Measurements from ENCODE around the gene GGA1. TPM values are rescaled to one million over a fixed set of nuclear protein-coding genes. Genes with fewer than 3 reads are reported as not detected.

Gene GGA1
- total and polyA plus RNA-seq, 10 of the 15 experiments (the other 5 are each of a cell fraction or from before 2014, with no cell fraction given): 1.4 to 79.4 (median 44.4) TPM

DNA sequence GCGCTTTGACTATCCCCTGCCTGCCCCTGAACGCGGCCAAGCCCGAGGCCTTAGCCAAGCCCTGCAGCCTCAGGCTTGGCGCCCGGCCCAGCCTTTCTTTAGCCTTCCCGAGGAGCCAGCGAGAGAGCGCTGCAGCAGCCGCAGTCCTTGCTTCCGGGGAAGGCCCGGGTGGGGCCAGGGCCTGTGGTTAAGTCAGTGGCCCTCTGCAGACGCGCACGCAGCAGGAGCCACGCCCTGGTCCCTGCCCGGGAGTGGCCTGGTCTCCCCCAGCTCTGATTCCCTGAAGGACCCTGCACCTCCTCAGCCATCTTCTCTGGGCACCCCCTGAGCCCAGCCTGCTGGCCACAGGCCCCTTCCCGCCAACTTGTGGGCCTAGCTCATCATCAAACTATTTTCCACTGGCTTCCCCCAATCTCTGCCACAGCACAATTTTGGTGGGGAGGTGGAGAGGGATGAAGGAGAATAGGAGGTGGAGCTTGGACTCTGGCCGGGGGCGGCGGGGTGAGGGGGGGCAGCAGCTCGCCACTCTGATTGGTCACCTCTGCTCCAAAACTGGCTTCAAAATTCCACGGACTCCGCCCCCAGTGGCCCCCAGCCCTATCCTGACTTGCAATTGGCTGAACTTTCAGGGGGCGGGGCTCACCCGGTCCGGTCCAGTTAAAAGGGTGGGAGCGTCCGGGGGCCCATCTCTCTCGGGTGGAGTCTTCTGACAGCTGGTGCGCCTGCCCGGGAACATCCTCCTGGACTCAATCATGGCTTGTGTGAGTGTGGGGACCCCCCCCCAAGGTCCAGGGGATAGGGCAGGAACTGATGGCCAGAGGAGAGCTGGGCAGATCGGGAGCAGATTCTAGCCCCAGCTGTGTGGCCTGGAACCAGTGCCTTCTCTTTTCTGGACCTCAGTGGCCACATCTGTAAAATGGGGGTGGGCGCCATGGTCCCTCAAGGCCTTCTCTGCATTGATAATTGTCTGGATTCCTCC, 66.6 kb downstream of the GGA1 start, which contains the start of gene LGALS1 (continued):
- TF ChIP-seq, protein P1, sequence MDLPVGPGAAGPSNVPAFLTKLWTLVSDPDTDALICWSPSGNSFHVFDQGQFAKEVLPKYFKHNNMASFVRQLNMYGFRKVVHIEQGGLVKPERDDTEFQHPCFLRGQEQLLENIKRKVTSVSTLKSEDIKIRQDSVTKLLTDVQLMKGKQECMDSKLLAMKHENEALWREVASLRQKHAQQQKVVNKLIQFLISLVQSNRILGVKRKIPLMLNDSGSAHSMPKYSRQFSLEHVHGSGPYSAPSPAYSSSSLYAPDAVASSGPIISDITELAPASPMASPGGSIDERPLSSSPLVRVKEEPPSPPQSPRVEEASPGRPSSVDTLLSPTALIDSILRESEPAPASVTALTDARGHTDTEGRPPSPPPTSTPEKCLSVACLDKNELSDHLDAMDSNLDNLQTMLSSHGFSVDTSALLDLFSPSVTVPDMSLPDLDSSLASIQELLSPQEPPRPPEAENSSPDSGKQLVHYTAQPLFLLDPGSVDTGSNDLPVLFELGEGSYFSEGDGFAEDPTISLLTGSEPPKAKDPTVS (IDR thresholded peaks at IDR 0.05; ENCODE audit: low read depth, low read length): no peak
- TF ChIP-seq E2F8 (IDR thresholded peaks at IDR 0.05; ENCODE audit: low read depth, partially characterized antibody) (no peak), HDAC2 (IDR thresholded peaks at IDR 0.05) (no peak), PAX5 (IDR thresholded peaks at IDR 0.05; ENCODE audit: borderline replicate concordance, low read depth, low read length) (no peak; the same call in 1 of the 2 replicates), SMC3 (IDR thresholded peaks at IDR 0.05; ENCODE audit: borderline replicate concordance, low read length) (0 out of 2 replicates have a peak, but pooled peaks have one; percentile 2), PKNOX1 (IDR thresholded peaks at IDR 0.05) (no peak), PML (IDR thresholded peaks at IDR 0.05; ENCODE audit: low read length) (peak; percentile 44; the same call in 1 of the 2 replicates), RB1 (IDR thresholded peaks at IDR 0.05; ENCODE audit: borderline replicate concordance) (peak; percentile 68; the same call in 1 of the 2 replicates), ZBTB11 (CRISPR knock-in tag; IDR thresholded peaks at IDR 0.05) (no peak), EGR1 (IDR thresholded peaks at IDR 0.05; ENCODE audit: borderline replicate concordance in 1 of 2, low read depth in 2 of 2, low read length in 2 of 2) (0 out of 3 replicates have a peak, but pooled peaks of 1 of the 2 experiments have one; percentile 45), POLR2AphosphoS2 (IDR thresholded peaks at IDR 0.05; ENCODE audit: low read depth, low read length) (0 out of 2 replicates have a peak, but pooled peaks have one; percentile 70), EZH2 (IDR thresholded peaks at IDR 0.05; ENCODE audit: borderline replicate concordance, control insufficient read depth, low read depth, low read length) (no peak)
- TF ChIP-seq, protein P2, sequence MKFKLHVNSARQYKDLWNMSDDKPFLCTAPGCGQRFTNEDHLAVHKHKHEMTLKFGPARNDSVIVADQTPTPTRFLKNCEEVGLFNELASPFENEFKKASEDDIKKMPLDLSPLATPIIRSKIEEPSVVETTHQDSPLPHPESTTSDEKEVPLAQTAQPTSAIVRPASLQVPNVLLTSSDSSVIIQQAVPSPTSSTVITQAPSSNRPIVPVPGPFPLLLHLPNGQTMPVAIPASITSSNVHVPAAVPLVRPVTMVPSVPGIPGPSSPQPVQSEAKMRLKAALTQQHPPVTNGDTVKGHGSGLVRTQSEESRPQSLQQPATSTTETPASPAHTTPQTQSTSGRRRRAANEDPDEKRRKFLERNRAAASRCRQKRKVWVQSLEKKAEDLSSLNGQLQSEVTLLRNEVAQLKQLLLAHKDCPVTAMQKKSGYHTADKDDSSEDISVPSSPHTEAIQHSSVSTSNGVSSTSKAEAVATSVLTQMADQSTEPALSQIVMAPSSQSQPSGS (IDR thresholded peaks at IDR 0.05; ENCODE audit: low read length): no peak
- TF ChIP-seq, protein P3, sequence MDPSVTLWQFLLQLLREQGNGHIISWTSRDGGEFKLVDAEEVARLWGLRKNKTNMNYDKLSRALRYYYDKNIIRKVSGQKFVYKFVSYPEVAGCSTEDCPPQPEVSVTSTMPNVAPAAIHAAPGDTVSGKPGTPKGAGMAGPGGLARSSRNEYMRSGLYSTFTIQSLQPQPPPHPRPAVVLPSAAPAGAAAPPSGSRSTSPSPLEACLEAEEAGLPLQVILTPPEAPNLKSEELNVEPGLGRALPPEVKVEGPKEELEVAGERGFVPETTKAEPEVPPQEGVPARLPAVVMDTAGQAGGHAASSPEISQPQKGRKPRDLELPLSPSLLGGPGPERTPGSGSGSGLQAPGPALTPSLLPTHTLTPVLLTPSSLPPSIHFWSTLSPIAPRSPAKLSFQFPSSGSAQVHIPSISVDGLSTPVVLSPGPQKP (IDR thresholded peaks at IDR 0.05; ENCODE audit: low read depth, low read length): no peak

Measured in GM12878 (cell line).